Activated naive CD4-positive, alpha-beta T cell treated with Interleukin-2 at 50 U/mL for 16 hours (primary cell): ENCODE data around the gene OR52E2.
"Not testable (repeated sequence)": the region's sequence is repeated elsewhere in the genome, so short reads cannot be mapped to it uniquely, and the experiment has no call there.

Experiments used
- DNase-seq: peaks from one replicate; pipeline ENCODE4 v3.0.0-alpha.2; 2020

Gene OR52E2

GRCh38 chr11:5059391-5059790 lies at the start of gene OR52E2:
TSS of gene OR52E2 (minus strand) at chr11:5059627. CDS start at chr11:5059627, 0 bp downstream.
- DNase-seq: no peak

GRCh38 chr11:5107285-5107684 lies 47.9 kb upstream of the OR52E2 start:
- DNase-seq: no peak

DNA sequence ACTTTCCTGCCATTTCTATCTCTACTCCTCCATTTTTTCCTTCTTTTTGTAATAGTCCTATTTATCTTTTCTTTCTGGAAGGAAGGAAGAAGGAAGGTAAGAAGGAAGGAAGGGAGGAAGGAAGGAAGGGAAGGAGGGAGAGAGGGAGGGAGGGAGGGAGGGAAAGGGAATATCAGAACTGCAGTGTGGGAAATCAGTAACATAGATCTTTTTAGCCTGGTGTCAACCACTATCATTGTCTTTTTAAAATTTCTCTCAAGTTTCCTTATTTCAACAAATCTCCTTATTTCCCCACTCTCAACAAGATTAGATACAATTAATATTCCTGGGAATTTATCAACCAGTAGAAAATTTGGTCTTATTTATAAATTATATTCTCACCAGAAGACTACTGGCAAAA lies 43.6 kb upstream of the OR52E2 start:
- no peak for DNase-seq

- DNase-seq: no peak
Measured at GRCh38 chr11:5102246-5102645, 42.8 kb upstream of the OR52E2 start.

GRCh38 chr11:5096011-5096410 lies 36.6 kb upstream of the OR52E2 start:
- DNase-seq: no peak

- no peak for DNase-seq
Measured at GRCh38 chr11:5092821-5093585, 33.6 kb upstream of the OR52E2 start.

- DNase-seq: no peak
Measured at GRCh38 chr11:5090668-5091067, 31.2 kb upstream of the OR52E2 start.

- DNase-seq: no peak
Measured at GRCh38 chr11:5088556-5088955, 29.1 kb upstream of the OR52E2 start.

GRCh38 chr11:5083602-5084001 lies 24.2 kb upstream of the OR52E2 start:
- no peak for DNase-seq

DNA sequence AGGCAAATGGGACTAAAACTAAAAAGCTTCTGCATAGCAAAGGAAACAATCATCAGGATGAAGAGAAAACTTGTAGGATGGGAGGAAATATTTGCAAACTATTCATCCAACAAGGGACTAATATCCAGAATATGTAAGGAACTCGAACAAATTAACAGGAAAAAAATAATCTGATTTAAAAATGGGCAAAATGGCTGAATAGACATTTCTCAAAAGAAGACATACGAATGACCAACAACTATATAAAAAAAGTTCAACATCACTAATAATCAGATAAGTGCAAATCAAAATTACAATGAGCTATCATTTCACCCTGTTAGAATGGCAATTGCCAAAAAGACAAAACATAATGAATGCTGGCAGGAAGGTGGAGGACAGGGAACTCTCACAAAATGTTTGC lies 22.0 kb upstream of the OR52E2 start:
- DNase-seq: no peak

GRCh38 chr11:5071799-5072198 lies 12.4 kb upstream of the OR52E2 start:
- DNase-seq: no peak

GRCh38 chr11:5069272-5069671 lies 9.8 kb upstream of the OR52E2 start, which contains the start of gene OR52E1:
TSS of gene OR52E1 (plus strand) at chr11:5069572.
- DNase-seq: no peak

- DNase-seq: no peak
Measured at GRCh38 chr11:5065027-5065426, 5.6 kb upstream of the OR52E2 start.

DNA sequence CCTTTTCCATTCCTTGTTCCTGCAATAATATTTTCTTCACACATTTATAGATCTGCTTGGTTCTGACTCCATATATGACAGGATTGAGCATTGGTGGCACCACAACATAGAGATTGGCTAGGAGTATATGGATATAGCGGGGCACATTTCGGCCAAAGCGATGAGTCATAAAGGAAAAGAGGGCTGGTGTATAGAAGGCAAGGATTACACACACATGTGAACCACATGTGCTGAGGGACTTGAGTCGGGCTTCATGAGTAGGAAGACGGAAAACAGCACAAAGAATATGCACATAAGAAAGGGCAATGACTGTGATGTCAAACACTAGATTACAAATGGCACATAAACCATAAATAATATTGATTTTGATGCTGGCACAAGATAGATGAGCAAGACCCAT lies 748 bp downstream of the OR52E2 start:
- DNase-seq: not testable (repeated sequence)

DNA sequence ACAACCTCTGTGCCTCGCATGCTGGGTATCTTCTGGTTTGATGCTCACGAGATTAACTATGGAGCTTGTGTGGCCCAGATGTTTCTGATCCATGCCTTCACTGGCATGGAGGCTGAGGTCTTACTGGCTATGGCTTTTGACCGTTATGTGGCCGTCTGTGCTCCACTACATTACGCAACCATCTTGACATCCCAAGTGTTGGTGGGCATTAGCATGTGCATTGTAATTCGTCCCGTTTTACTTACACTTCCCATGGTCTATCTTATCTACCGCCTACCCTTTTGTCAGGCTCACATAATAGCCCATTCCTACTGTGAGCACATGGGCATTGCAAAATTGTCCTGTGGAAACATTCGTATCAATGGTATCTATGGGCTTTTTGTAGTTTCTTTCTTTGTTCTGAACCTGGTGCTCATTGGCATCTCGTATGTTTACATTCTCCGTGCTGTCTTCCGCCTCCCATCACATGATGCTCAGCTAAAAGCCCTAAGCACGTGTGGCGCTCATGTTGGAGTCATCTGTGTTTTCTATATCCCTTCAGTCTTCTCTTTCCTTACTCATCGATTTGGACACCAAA lies 12.6 kb downstream of the OR52E2 start:
- no peak for DNase-seq

GRCh38 chr11:5046226-5046625 lies 13.2 kb downstream of the OR52E2 start, which contains the start of gene OR52J3:
TSS of gene OR52J3 (plus strand) at chr11:5046526. CDS start at chr11:5046526, 0 bp downstream.
- no peak for DNase-seq

- no peak for DNase-seq
Measured at GRCh38 chr11:5043380-5043779, 16.0 kb downstream of the OR52E2 start.

DNA sequence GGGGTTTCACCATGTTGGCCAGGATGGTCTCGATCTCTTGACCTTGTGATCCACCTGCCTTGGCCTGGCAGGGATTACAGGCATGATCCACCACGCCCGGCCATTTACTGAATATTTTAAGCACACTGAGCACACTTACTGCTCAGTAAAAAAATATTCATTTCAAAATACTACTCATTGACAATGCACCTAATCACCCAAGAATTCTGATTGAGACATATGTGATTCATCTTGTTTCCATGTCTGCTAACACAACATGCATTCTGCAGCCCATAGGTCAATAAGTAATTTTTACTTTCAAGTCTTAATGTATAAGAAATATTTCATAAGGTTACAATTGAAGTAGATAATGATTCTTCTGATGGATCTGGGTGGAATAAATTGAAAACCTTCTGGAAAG lies 17.3 kb downstream of the OR52E2 start:
- DNase-seq: no peak

- no peak for DNase-seq
Measured at GRCh38 chr11:5040876-5041275, 18.6 kb downstream of the OR52E2 start.

- DNase-seq: no peak
Measured at GRCh38 chr11:5038341-5038740, 21.1 kb downstream of the OR52E2 start.

DNA sequence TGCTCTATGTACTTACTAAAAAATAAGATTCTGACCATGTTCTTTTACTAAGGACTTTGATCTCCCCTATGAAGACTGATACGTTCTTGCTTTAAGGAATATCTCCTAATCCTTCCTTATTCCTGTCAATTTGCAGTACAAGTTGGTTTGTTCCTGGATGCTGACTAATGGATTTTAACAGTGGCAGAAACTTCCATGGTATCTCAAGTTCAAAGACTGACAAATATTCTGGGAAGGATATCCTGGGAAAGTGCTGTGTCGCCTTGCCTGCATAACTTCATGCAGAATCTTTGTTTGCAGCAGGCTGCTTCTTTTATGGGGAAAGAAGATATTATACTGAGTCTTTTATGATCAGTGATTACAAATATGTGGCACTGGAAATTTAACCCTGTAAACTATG lies 21.5 kb downstream of the OR52E2 start:
- DNase-seq: no peak

DNA sequence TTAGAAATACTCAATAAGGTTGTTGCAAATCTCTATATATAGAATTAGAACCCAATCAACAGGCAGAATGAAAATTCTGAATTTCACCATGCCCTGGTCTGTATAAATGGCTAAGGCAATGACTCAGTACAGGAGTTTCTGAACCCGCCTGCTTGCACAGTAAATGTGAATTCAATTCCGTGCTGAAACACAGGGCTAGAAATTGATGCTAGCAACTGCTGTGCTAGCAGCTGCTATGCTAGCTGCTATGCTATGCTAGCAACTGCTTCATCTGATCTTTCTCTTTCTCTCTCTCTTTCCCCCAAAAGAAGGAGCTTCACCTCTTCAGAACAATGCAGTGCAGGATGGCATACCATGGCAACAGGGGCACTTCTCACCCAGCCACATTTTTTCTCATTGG lies 22.8 kb downstream of the OR52E2 start:
- no peak for DNase-seq

DNA sequence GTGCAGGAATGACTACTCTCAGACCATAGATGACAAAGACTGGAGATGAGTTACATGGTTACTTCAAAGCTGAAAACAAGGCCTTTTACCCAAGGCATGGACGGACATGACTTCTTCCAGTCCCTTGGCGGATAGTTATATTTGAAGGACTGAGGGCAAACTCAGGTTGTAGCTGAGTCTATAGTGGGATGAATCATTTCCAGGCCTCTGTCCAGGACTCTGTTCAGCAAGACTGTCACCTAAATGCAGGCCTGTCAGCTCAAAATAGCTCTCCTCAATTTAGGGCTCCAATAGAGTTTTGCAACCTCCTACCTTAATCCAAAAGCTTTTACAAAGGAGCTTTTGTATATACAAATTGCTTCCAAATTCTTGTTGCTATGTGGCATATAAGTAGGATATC lies 37.4 kb downstream of the OR52E2 start:
- DNase-seq: no peak

GRCh38 chr11:5013012-5013411 lies 46.4 kb downstream of the OR52E2 start:
- DNase-seq: no peak

DNA sequence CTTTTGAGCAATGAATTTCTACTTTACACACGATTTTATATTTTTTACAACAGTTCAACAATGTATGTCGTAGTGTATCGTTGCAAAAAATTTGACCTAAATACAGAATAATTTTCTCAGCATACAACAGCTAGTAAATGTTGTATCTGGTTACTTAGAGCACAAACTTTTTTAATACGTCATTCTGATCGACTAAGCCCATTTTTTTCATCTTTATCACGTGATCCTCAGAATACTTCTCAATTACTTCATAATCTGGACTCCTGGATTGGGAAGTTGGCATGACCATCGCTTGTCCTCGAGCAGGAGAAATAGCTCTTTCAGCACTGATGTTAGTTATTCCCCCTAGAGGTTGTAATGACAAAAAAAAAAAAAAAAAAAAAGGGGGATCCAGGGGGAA lies 48.2 kb downstream of the OR52E2 start:
- DNase-seq: no peak
